SK-N-SH (cell line): ENCODE data around the gene FGF8. TPM values are rescaled to one million over a fixed set of nuclear protein-coding genes. Genes with fewer than 3 reads are reported as not detected.

Source experiments
- CTCF ChIA-PET: fragments of 300-600, 350-600 bp; formaldehyde crosslinking; extraction: SDS; loops from one replicate; lab custom pipeline; 2021; lab: Yijun Ruan, JAX
- POLR2A ChIA-PET: fragments of 350-600 bp; sonication (Branson Sonifier 250); formaldehyde crosslinking; extraction: SDS; loops from one replicate; lab custom pipeline; 2020; ENCODE audit warnings: antibody characterized with exemption, inconsistent platforms; lab: Yijun Ruan, JAX
- DNase-seq: peaks from one replicate; pipeline ENCODE4 v3.0.0; 2012
- H2AFZ ChIP-seq: fragments of 200-600 bp; sonication (generic); 2 replicates; pipeline ENCODE4 v1.8.1; 2016; ENCODE audit warnings: antibody characterized with exemption, mild to moderate bottlenecking, low read depth
- H3F3A ChIP-seq: fragments of 200-600 bp; sonication (generic); replicated peaks from 2 replicates; pipeline ENCODE3; 2016; ENCODE audit warnings: antibody characterized with exemption, mild to moderate bottlenecking; ENCODE audit not compliant: insufficient read depth
- H3K27ac ChIP-seq, 2 experiments: fragments of 200-500 bp in 1 of 2; fragments of 200-600 bp in 1 of 2; sonication (Bioruptor generic) in 1 of 2; sonication (generic), shearing (Covaris generic) in 1 of 2; 2 replicates each; pipeline versions ENCODE4 v1.5.1 to v1.6.1; 2014 to 2016; ENCODE audit warnings: low read depth in 2 of 2, inconsistent platforms in 1 of 2, low read length in 1 of 2, mild to moderate bottlenecking in 1 of 2, mixed read lengths in 1 of 2
- H3K27me3 ChIP-seq: fragments of 200-600 bp; sonication (generic), shearing (Covaris generic); 2 replicates; pipeline ENCODE4 v1.6.1; 2016; ENCODE audit warnings: mixed run types; ENCODE audit not compliant: insufficient read depth
- H3K36me3 ChIP-seq, 2 experiments: fragments of 200-500 bp in 1 of 2; fragments of 200-600 bp in 1 of 2; sonication (Bioruptor generic) in 1 of 2; sonication (generic) in 1 of 2; replicated peaks in 1 of 2; 2 replicates each; pipeline versions ENCODE3 to v1.5.1; 2014 to 2016; ENCODE audit warnings: low read length in 1 of 2, mild to moderate bottlenecking in 1 of 2; ENCODE audit not compliant: insufficient read depth in 2 of 2, control insufficient read depth in 1 of 2
- H3K4me1 ChIP-seq, 2 experiments: fragments of 200-500 bp in 1 of 2; fragments of 200-600 bp in 1 of 2; sonication (Bioruptor generic) in 1 of 2; sonication (generic), shearing (Covaris generic) in 1 of 2; 2 replicates each; pipeline versions ENCODE4 v1.5.1 to v1.6.1; 2014 to 2016; ENCODE audit warnings: low read depth in 1 of 2, low read length in 1 of 2, mixed run types in 1 of 2; ENCODE audit not compliant: insufficient read depth in 2 of 2, control insufficient read depth in 1 of 2
- H3K4me2 ChIP-seq: fragments of 200-600 bp; sonication (generic), shearing (Covaris generic); 2 replicates; pipeline ENCODE4 v1.6.1; 2017; ENCODE audit warnings: mixed run types
- H3K4me3 ChIP-seq, 2 experiments: fragments of 200-500 bp in 1 of 2; fragments of 200-600 bp in 1 of 2; sonication (Bioruptor generic) in 1 of 2; sonication (generic), shearing (Covaris generic) in 1 of 2; 2 replicates each; pipeline versions ENCODE4 v1.5.1 to v1.8.1; 2014 to 2016; ENCODE audit warnings: low read depth in 2 of 2, inconsistent platforms in 1 of 2, low read length in 1 of 2, mild to moderate bottlenecking in 1 of 2, mixed read lengths in 1 of 2, moderate library complexity in 1 of 2
- H3K79me2 ChIP-seq: fragments of 200-600 bp; sonication (generic); 2 replicates; pipeline ENCODE4 v1.8.1; 2017; ENCODE audit warnings: mild to moderate bottlenecking; ENCODE audit not compliant: insufficient read depth
- H3K9ac ChIP-seq: fragments of 200-600 bp; sonication (generic); 2 replicates; pipeline ENCODE4 v1.6.1; 2017; ENCODE audit warnings: mixed run types
- H3K9me2 ChIP-seq: fragments of 200-600 bp; sonication (generic); 2 replicates; pipeline ENCODE4 v1.6.1; 2017; ENCODE audit warnings: mixed run types
- H3K9me3 ChIP-seq: fragments of 200-600 bp; sonication (generic); 2 replicates; pipeline ENCODE4 v1.6.1; 2017; ENCODE audit warnings: mixed run types, mild to moderate bottlenecking, moderate library complexity
- H4K20me1 ChIP-seq: fragments of 200-600 bp; sonication (generic); 2 replicates; pipeline ENCODE4 v1.6.1; 2017; ENCODE audit warnings: mild to moderate bottlenecking, mixed run types; ENCODE audit not compliant: insufficient read depth
- CTCF ChIP-seq: fragments of 200-600 bp; sonication (generic); IDR thresholded peaks from 2 replicates; pipeline ENCODE4 v1.6.1; 2017; ENCODE audit warnings: antibody characterized with exemption, mild to moderate bottlenecking, moderate library complexity
- ELF1 ChIP-seq: IDR thresholded peaks from 2 replicates; pipeline ENCODE4 v1.4.0; 2012
- FOSL2 ChIP-seq: IDR thresholded peaks from 2 replicates; pipeline ENCODE4 v1.4.0; 2012; ENCODE audit warnings: low read depth, mild to moderate bottlenecking, moderate library complexity, borderline replicate concordance
- FOXM1 ChIP-seq: IDR thresholded peaks from 2 replicates; pipeline ENCODE4 v1.4.0; 2012; ENCODE audit warnings: low read depth, mild to moderate bottlenecking
- JUND ChIP-seq: IDR thresholded peaks from 2 replicates; pipeline ENCODE4 v1.4.0; 2012
- MXI1 ChIP-seq: IDR thresholded peaks from 2 replicates; pipeline ENCODE4 v1.6.1; 2012; ENCODE audit warnings: mild to moderate bottlenecking, low read depth, low read length, improper control_type of control experiment
- NFIC ChIP-seq: IDR thresholded peaks from 2 replicates; pipeline ENCODE4 v1.4.0; 2012; ENCODE audit warnings: borderline replicate concordance
- RAD21 ChIP-seq: IDR thresholded peaks from 2 replicates; pipeline ENCODE4 v1.6.1; 2012; ENCODE audit warnings: mild to moderate bottlenecking, low read length
- REST ChIP-seq: IDR thresholded peaks from 2 replicates; pipeline ENCODE4 v1.6.1; 2012; ENCODE audit warnings: mild to moderate bottlenecking, low read depth, low read length, moderate library complexity
- RFX5 ChIP-seq: IDR thresholded peaks from 2 replicates; pipeline ENCODE4 v1.6.1; 2012; ENCODE audit warnings: mild to moderate bottlenecking, improper control_type of control experiment, low read length
- RXRA ChIP-seq: IDR thresholded peaks from 2 replicates; pipeline ENCODE4 v1.4.0; 2012; ENCODE audit warnings: low read depth, mild to moderate bottlenecking, borderline replicate concordance
- SIN3A ChIP-seq: IDR thresholded peaks from 2 replicates; pipeline ENCODE4 v1.6.1; 2012; ENCODE audit warnings: low read depth, mild to moderate bottlenecking, low read length, moderate library complexity, borderline replicate concordance
- SMC3 ChIP-seq: IDR thresholded peaks from 2 replicates; pipeline ENCODE4 v1.6.1; 2012; ENCODE audit warnings: low read depth, low read length, improper control_type of control experiment
- TAF1 ChIP-seq: IDR thresholded peaks from 2 replicates; pipeline ENCODE4 v1.6.1; 2012; ENCODE audit warnings: low read depth, mild to moderate bottlenecking, low read length, moderate library complexity, borderline replicate concordance
- TEAD4 ChIP-seq: IDR thresholded peaks from 2 replicates; pipeline ENCODE4 v1.4.0; 2012; ENCODE audit warnings: mild to moderate bottlenecking, borderline replicate concordance; ENCODE audit not compliant: insufficient read depth
- WGBS: methylation state at CpG from one replicate; pipeline ENCODE4 v1.1.6; 2017; ENCODE audit warnings: low lambda C conversion rate; 5-methylcytosine and 5-hydroxymethylcytosine counted together
- polyA plus RNA-seq, 3 experiments: library from polyadenylated mRNA; depleted of rRNA; stranded (reverse); fragments of >200 nt; gene quantifications; 2 replicates each; pipeline ENCODE4 v1.2.3, GENCODE V29; 2012
- TF ChIP-seq, protein P1 (sequence below): IDR thresholded peaks from 2 replicates; pipeline ENCODE4 v1.4.0; 2012; ENCODE audit warnings: low read depth, borderline replicate concordance
- TF ChIP-seq, protein P2 (sequence below): fragments of 150-350 bp; IDR thresholded peaks from 2 replicates; pipeline ENCODE4 v1.6.1; 2016; ENCODE audit warnings: mild to moderate bottlenecking, low read depth, low read length

Gene FGF8
- polyA plus RNA-seq, 1 of the 3 experiments (the other 2 are of a cell fraction), result not detected

DNA sequence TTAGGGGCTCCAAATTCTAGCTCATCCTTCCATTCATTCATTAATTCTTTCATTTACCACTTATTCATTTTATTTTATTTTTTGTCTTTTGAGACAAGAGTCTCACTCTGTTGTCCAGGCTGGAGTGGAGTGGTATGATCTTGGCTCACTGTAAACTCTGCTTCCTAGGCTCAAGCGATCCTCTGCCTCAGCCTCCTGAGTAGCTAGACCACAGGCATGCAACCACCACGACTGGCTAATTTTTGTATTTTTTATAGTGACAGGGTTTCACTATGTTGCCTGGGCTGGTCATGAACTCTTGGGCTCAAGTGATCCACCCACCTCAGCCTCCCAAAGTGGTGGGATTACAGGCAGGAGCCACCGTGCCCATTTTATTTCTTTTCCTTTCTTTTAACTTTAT is 31.6 kb downstream of the FGF8 start:
- WGBS, result 61% methylated on average over 3 of the region's 3 CpGs
- no peaks in the 10 kb centered on the region; the same call in 1 of the 2 replicates for H3K27me3 ChIP-seq
- no peaks in the 10 kb centered on the region for H4K20me1 ChIP-seq
- no peak overlapping the region for H2AFZ ChIP-seq
- no peaks in the 10 kb centered on the region for H3K9me2 ChIP-seq
- H3F3A ChIP-seq, result no peaks in the 10 kb centered on the region
- H3K79me2 ChIP-seq, result no peaks in the 10 kb centered on the region
- POLR2A ChIA-PET, result no interaction called here
- CTCF ChIA-PET, result interaction anchor here (1.3 to 1.4 kb wide), 2 partner anchors 141 to 602 kb away, joined by 3 read pairs; no protein-coding TSS in a partner anchor
- no peak overlapping the region for H3K4me2 ChIP-seq
- no peak for DNase-seq
- no peak for TF ChIP-seq RXRA
- TF ChIP-seq, protein P1, sequence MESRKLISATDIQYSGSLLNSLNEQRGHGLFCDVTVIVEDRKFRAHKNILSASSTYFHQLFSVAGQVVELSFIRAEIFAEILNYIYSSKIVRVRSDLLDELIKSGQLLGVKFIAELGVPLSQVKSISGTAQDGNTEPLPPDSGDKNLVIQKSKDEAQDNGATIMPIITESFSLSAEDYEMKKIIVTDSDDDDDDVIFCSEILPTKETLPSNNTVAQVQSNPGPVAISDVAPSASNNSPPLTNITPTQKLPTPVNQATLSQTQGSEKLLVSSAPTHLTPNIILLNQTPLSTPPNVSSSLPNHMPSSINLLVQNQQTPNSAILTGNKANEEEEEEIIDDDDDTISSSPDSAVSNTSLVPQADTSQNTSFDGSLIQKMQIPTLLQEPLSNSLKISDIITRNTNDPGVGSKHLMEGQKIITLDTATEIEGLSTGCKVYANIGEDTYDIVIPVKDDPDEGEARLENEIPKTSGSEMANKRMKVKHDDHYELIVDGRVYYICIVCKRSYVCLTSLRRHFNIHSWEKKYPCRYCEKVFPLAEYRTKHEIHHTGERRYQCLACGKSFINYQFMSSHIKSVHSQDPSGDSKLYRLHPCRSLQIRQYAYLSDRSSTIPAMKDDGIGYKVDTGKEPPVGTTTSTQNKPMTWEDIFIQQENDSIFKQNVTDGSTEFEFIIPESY, result no peak
- no peak for TF ChIP-seq SIN3A
- no peak for TF ChIP-seq RFX5
- no peak for TF ChIP-seq JUND
- TF ChIP-seq NFIC, result no peak
- TF ChIP-seq, protein P2, sequence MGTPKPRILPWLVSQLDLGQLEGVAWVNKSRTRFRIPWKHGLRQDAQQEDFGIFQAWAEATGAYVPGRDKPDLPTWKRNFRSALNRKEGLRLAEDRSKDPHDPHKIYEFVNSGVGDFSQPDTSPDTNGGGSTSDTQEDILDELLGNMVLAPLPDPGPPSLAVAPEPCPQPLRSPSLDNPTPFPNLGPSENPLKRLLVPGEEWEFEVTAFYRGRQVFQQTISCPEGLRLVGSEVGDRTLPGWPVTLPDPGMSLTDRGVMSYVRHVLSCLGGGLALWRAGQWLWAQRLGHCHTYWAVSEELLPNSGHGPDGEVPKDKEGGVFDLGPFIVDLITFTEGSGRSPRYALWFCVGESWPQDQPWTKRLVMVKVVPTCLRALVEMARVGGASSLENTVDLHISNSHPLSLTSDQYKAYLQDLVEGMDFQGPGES, result no peak
- TF ChIP-seq RAD21, result no peak
- no peak for TF ChIP-seq TEAD4
- TF ChIP-seq MXI1, result no peak
- no peak for TF ChIP-seq CTCF
- no peak for TF ChIP-seq FOSL2
- no peak for TF ChIP-seq TAF1
- no peak for TF ChIP-seq FOXM1
- no peak for TF ChIP-seq SMC3
- no peak for TF ChIP-seq ELF1
- no peak for TF ChIP-seq REST
- no peak overlapping the region for H3K4me3 ChIP-seq
- H3K4me1 ChIP-seq, result no peaks in the 10 kb centered on the region
- H3K9ac ChIP-seq, result no peak overlapping the region
- no peaks in the 10 kb centered on the region for H3K9me3 ChIP-seq
- no peaks in the 10 kb centered on the region for H3K36me3 ChIP-seq
- no peak overlapping the region for H3K27ac ChIP-seq
